H1 (cell line): Measurements from ENCODE around the gene ZFAND3. TPM values are rescaled to one million over a fixed set of nuclear protein-coding genes. Genes with fewer than 3 reads are reported as not detected.

Source experiments
- CTCF ChIA-PET: fragments of 300-600 bp; sonication (Branson Sonifier 250); formaldehyde crosslinking; loops from one replicate; lab custom pipeline; 2021; ENCODE audit not compliant: partially characterized antibody; lab: Charles Lee
- POLR2A ChIA-PET: fragments of 300-600 bp; sonication (Branson Sonifier 250); formaldehyde crosslinking; loops from one replicate; lab custom pipeline; 2021; ENCODE audit warnings: inconsistent platforms; ENCODE audit not compliant: partially characterized antibody; lab: Charles Lee
- DNase-seq, 2 experiments: peaks; one replicate each; pipeline versions ENCODE4 v3.0.0 to v3.0.0-alpha.2; 2010 to 2022; ENCODE audit warnings: low spot score in 2 of 2, low read depth in 1 of 2, mixed read lengths in 1 of 2
- FAIRE-seq: peaks from 2 replicates; lab custom pipeline; 2011; peaks lifted over from hg19 to GRCh38; lab: Jason Lieb, UNC
- H2AFZ ChIP-seq: 2 replicates; pipeline ENCODE4 v1.8.1; 2012; ENCODE audit warnings: low read length, inconsistent platforms
- H2AK5ac ChIP-seq: 2 replicates; pipeline ENCODE4 v1.6.1; 2013; ENCODE audit warnings: low read depth, low read length
- H2BK120ac ChIP-seq: replicated peaks from 2 replicates; pipeline ENCODE3; 2013; ENCODE audit warnings: low read depth, low read length, inconsistent platforms
- H2BK12ac ChIP-seq: 2 replicates; pipeline ENCODE4 v1.6.1; 2013; ENCODE audit warnings: low read depth, low read length
- H2BK15ac ChIP-seq: 2 replicates; pipeline ENCODE4 v1.6.1; 2013; ENCODE audit warnings: low read length
- H2BK20ac ChIP-seq: 2 replicates; pipeline ENCODE4 v1.6.1; 2013; ENCODE audit warnings: low read length
- H2BK5ac ChIP-seq: 2 replicates; pipeline ENCODE4 v1.6.1; 2013; ENCODE audit warnings: low read depth, low read length
- H3K14ac ChIP-seq: 2 replicates; pipeline ENCODE4 v1.6.1; 2013; ENCODE audit warnings: inconsistent platforms; ENCODE audit not compliant: insufficient read length
- H3K18ac ChIP-seq: 2 replicates; pipeline ENCODE4 v1.6.1; 2013; ENCODE audit warnings: low read length; ENCODE audit errors: extremely low read depth
- H3K23ac ChIP-seq: 2 replicates; pipeline ENCODE4 v1.6.1; 2013; ENCODE audit warnings: inconsistent platforms; ENCODE audit not compliant: insufficient read length
- H3K23me2 ChIP-seq: 2 replicates; pipeline ENCODE4 v1.6.1; 2013; ENCODE audit warnings: low read depth, low read length
- H3K27ac ChIP-seq: 2 replicates; pipeline ENCODE4 v1.6.1; 2011; ENCODE audit warnings: low read depth, low read length, inconsistent platforms
- H3K27me3 ChIP-seq, 4 experiments: replicated peaks in 1 of 4; 1 replicate in 1 of 4; 2 replicates in 3 of 4; pipeline versions ENCODE4 v1.6.1 to v1.8.1; 2011 to 2013; ENCODE audit warnings: low read length in 3 of 4, mild to moderate bottlenecking in 3 of 4, inconsistent platforms in 2 of 4, mixed read lengths in 2 of 4, moderate library complexity in 1 of 4; ENCODE audit not compliant: control insufficient read depth in 3 of 4, insufficient read depth in 3 of 4; ENCODE audit errors: extremely low read depth in 1 of 4
- H3K36me3 ChIP-seq, 4 experiments: 2 replicates each; pipeline versions ENCODE4 v1.6.1 to v1.8.1; 2011 to 2013; ENCODE audit warnings: mild to moderate bottlenecking in 4 of 4, low read length in 3 of 4, moderate library complexity in 2 of 4, control low read depth in 1 of 4, inconsistent platforms in 1 of 4; ENCODE audit not compliant: insufficient read depth in 4 of 4, control insufficient read depth in 2 of 4
- H3K4ac ChIP-seq: replicated peaks from 2 replicates; pipeline ENCODE3; 2013; ENCODE audit warnings: low read length, low read depth, mixed read lengths, inconsistent platforms; ENCODE audit not compliant: insufficient read length
- H3K4me1 ChIP-seq, 4 experiments: replicated peaks in 1 of 4; 1 replicate in 1 of 4; 2 replicates in 3 of 4; pipeline versions ENCODE4 v1.6.1 to v1.8.1; 2011 to 2013; ENCODE audit warnings: low read length in 3 of 4, inconsistent platforms in 2 of 4, mixed read lengths in 1 of 4; ENCODE audit not compliant: insufficient read depth in 4 of 4, control insufficient read depth in 3 of 4
- H3K4me2 ChIP-seq, 2 experiments: 2 replicates each; pipeline versions ENCODE4 v1.6.1 to v1.8.1; 2011 to 2013; ENCODE audit warnings: low read depth in 2 of 2, low read length in 2 of 2, control low read depth in 1 of 2, inconsistent platforms in 1 of 2, mild to moderate bottlenecking in 1 of 2; ENCODE audit not compliant: insufficient read depth in 1 of 2
- H3K4me3 ChIP-seq, 4 experiments: fragments of 200-600, 300-600 bp in 1 of 4; sonication (generic), shearing (Covaris generic), sonication (Bioruptor Twin) in 1 of 4; 2 replicates each; pipeline versions ENCODE4 v1.5.1 to v1.8.1; 2011 to 2016; ENCODE audit warnings: low read length in 4 of 4, low read depth in 3 of 4, control low read depth in 2 of 4, inconsistent platforms in 2 of 4, mild to moderate bottlenecking in 2 of 4, mixed read lengths in 1 of 4, moderate library complexity in 1 of 4; ENCODE audit not compliant: insufficient read depth in 2 of 4; ENCODE audit errors: extremely low read depth in 1 of 4
- H3K56ac ChIP-seq: replicated peaks from 2 replicates; pipeline ENCODE3; 2013; ENCODE audit warnings: low read depth, mild to moderate bottlenecking, mixed read lengths, low read length, inconsistent platforms; ENCODE audit not compliant: insufficient read length
- H3K79me1 ChIP-seq: 2 replicates; pipeline ENCODE4 v1.6.1; 2013; ENCODE audit warnings: low read depth, low read length, control low read depth
- H3K79me2 ChIP-seq, 2 experiments: 2 replicates each; pipeline versions ENCODE4 v1.6.1 to v1.8.1; 2012 to 2013; ENCODE audit warnings: low read length in 2 of 2, mild to moderate bottlenecking in 2 of 2, inconsistent platforms in 1 of 2; ENCODE audit not compliant: insufficient read depth in 2 of 2, control insufficient read depth in 1 of 2
- H3K9ac ChIP-seq, 4 experiments: replicated peaks in 1 of 4; 1 replicate in 1 of 4; 2 replicates in 3 of 4; pipeline versions ENCODE4 v1.6.1 to v1.8.1; 2011 to 2013; ENCODE audit warnings: low read depth in 3 of 4, low read length in 3 of 4, control low read depth in 2 of 4, mild to moderate bottlenecking in 2 of 4, moderate library complexity in 2 of 4, inconsistent platforms in 1 of 4; ENCODE audit errors: extremely low read depth in 1 of 4
- H3K9me3 ChIP-seq, 2 experiments: 2 replicates each; pipeline versions ENCODE4 v1.6.1 to v1.8.1; 2012 to 2013; ENCODE audit warnings: mild to moderate bottlenecking in 2 of 2, moderate library complexity in 2 of 2, control low read depth in 1 of 2, inconsistent platforms in 1 of 2, low read depth in 1 of 2, low read length in 1 of 2, mixed read lengths in 1 of 2; ENCODE audit not compliant: insufficient read depth in 2 of 2
- H4K20me1 ChIP-seq, 2 experiments: replicated peaks in 1 of 2; 2 replicates each; pipeline versions ENCODE3 to v1.8.1; 2011 to 2013; ENCODE audit warnings: inconsistent platforms in 2 of 2, low read length in 2 of 2, mild to moderate bottlenecking in 1 of 2; ENCODE audit not compliant: insufficient read depth in 2 of 2, control insufficient read depth in 1 of 2
- H4K5ac ChIP-seq: 2 replicates; pipeline ENCODE4 v1.6.1; 2013; ENCODE audit warnings: low read length, low read depth, mixed read lengths, inconsistent platforms; ENCODE audit not compliant: insufficient read length
- H4K8ac ChIP-seq: 2 replicates; pipeline ENCODE4 v1.8.0; 2013; ENCODE audit warnings: mild to moderate bottlenecking, moderate library complexity, low read length, inconsistent platforms; ENCODE audit not compliant: insufficient read depth; ENCODE audit errors: extremely low read depth
- H4K91ac ChIP-seq: replicated peaks from 2 replicates; pipeline ENCODE3; 2013; ENCODE audit warnings: low read length, mixed read lengths, inconsistent platforms; ENCODE audit not compliant: insufficient read length
- CTCF ChIP-seq, 3 experiments: IDR thresholded peaks; 1 replicate in 2 of 3; 2 replicates in 1 of 3; pipeline versions ENCODE4 v1.5.1 to v1.6.1; 2011; ENCODE audit warnings: low read length in 3 of 3, mild to moderate bottlenecking in 3 of 3, inconsistent platforms in 2 of 3, low read depth in 1 of 3, moderate library complexity in 1 of 3; ENCODE audit not compliant: insufficient read depth in 1 of 3; ENCODE audit errors: control extremely low read depth in 1 of 3
- FOSL1 ChIP-seq: IDR thresholded peaks from 2 replicates; pipeline ENCODE4 v1.6.1; 2011; ENCODE audit warnings: mild to moderate bottlenecking, low read depth, low read length, moderate library complexity; ENCODE audit not compliant: insufficient read depth
- GABPA ChIP-seq: IDR thresholded peaks from 2 replicates; pipeline ENCODE4 v1.6.1; 2011; ENCODE audit warnings: mild to moderate bottlenecking, low read length, moderate library complexity, borderline replicate concordance; ENCODE audit not compliant: insufficient read depth
- POLR2A ChIP-seq, 2 experiments: IDR thresholded peaks; 1 replicate in 1 of 2; 2 replicates in 1 of 2; pipeline ENCODE4 v1.6.1; 2011; ENCODE audit warnings: low read depth in 2 of 2, low read length in 2 of 2, mild to moderate bottlenecking in 2 of 2; ENCODE audit errors: control extremely low read depth in 1 of 2
- RAD21 ChIP-seq, 2 experiments: IDR thresholded peaks in 1 of 2; conservative IDR thresholded peaks in 1 of 2; 2 replicates each; pipeline ENCODE4 v1.6.1; 2011; ENCODE audit warnings: low read depth in 2 of 2, low read length in 2 of 2, improper control_type of control experiment in 1 of 2, inconsistent platforms in 1 of 2, mild to moderate bottlenecking in 1 of 2, moderate library complexity in 1 of 2
- WGBS, 2 experiments: shearing (Covaris generic) in 1 of 2; methylation state at CpG; one replicate each; pipeline versions ENCODE4 v1.1.6 to v1.1.7; 2013 to 2015; ENCODE audit warnings: low lambda C conversion rate in 2 of 2, mixed read lengths in 2 of 2, inconsistent platforms in 1 of 2, low coverage in 1 of 2, missing lambda C conversion rate in 1 of 2; ENCODE audit not compliant: insufficient replicate concordance in 2 of 2, insufficient coverage in 1 of 2, insufficient read length in 1 of 2; ENCODE audit errors: extremely low coverage in 1 of 2, missing lambda C conversion rate in 1 of 2; 5-methylcytosine and 5-hydroxymethylcytosine counted together
- polyA plus RNA-seq, 7 experiments: library from polyadenylated mRNA; depleted of rRNA in 3 of 7; stranded (reverse) in 5 of 7; unstranded in 2 of 7; fragments of >200 nt in 5 of 7; fragments of 200-250 nt in 2 of 7; gene quantifications; 1 replicate in 5 of 7; 2 replicates in 1 of 7; 4 replicates in 1 of 7; pipeline versions ENCODE4 v1.2.1 to v1.2.3, GENCODE V29; 2011 to 2013; ENCODE audit warnings: missing spikeins in 2 of 7, mixed read lengths in 2 of 7
- total RNA-seq: library from RNA; stranded (reverse); fragmentation: NEBNext Ultra II Directional; extraction: Animal tissue kit (Norgen Biotek cat#: 25700); gene quantifications from 2 replicates; pipeline ENCODE4 v1.2.1, GENCODE V29; 2021

The ZFAND3 gene
- total and polyA plus RNA-seq, 2 of the 8 experiments (the other 6 are each of a cell fraction or from before 2014, with no cell fraction given) = 13.0 to 51.3 TPM

- TF ChIP-seq GABPA (no peak), RAD21 (IDR thresholded peaks at IDR 0.05 in 1 of 2, conservative IDR thresholded peaks at IDR 0.05 in 1 of 2; ENCODE audit: low read depth in 2 of 2, low read length in 2 of 2) (peak in 1 of 2 experiments; percentile 20; a peak in 2 of 4 replicates), CTCF (IDR thresholded peaks at IDR 0.05; ENCODE audit: control extremely low read depth in 1 of 3, insufficient read depth in 1 of 3, low read depth in 1 of 3, low read length in 3 of 3) (peak in 1 of 3 experiments; percentile 45; a peak in 1 of 4 replicates), POLR2A (IDR thresholded peaks at IDR 0.05; ENCODE audit: control extremely low read depth in 1 of 2, low read depth in 2 of 2, low read length in 2 of 2) (no peak), FOSL1 (no peak)
- H3K9me3 ChIP-seq = no peaks in the 10 kb centered on the region
- no peak overlapping the region for H2BK12ac ChIP-seq
- peaks cover 11 to 19% of the 10 kb centered on the region in 2 experiments for H4K20me1 ChIP-seq
- CTCF ChIA-PET = interaction anchor here (0.7 to 2.4 kb wide), 9 partner anchors 13 to 152 kb away, joined by 3 to 13 read pairs (median 3); no protein-coding TSS in a partner anchor
- POLR2A ChIA-PET = interaction anchor here (0.6 to 2.3 kb wide), 3 partner anchors 32 to 42 kb away, joined by 4 to 8 read pairs (median 4); no protein-coding TSS in a partner anchor
- DNase-seq (no peak), FAIRE-seq (no peak)
- no peak overlapping the region for H2BK5ac ChIP-seq
- H3K27me3 ChIP-seq = no peaks in the 10 kb centered on the region
- no peak overlapping the region for H3K23ac ChIP-seq
- no peak overlapping the region for H2BK15ac ChIP-seq
- H3K79me1 ChIP-seq = peaks cover 7% of the 10 kb centered on the region
- no peaks in the 10 kb centered on the region for H3K23me2 ChIP-seq
- H2AK5ac ChIP-seq = no peak overlapping the region
- H3K79me2 ChIP-seq = peaks cover under 1 to 83% of the 10 kb centered on the region in 2 experiments; a peak in 3 of 4 replicates
- no peaks in the 10 kb centered on the region for H3K4me1 ChIP-seq
- no peak overlapping the region for H3K18ac ChIP-seq
- H4K8ac ChIP-seq = no peak overlapping the region
- WGBS, 2 experiments = 67% methylated on average over 1 of the region's 1 CpG; no CpG with 5 or more reads in 1 of the 2 experiments
- no peak overlapping the region for H4K91ac ChIP-seq
- H3K14ac ChIP-seq = no peak overlapping the region
- no peak overlapping the region for H2AFZ ChIP-seq
- H2BK120ac ChIP-seq = no peak overlapping the region
- H3K36me3 ChIP-seq = no peaks in the 10 kb centered on the region; a peak in 1 of 8 replicates
- no peak overlapping the region for H3K27ac ChIP-seq
- H3K9ac ChIP-seq = no peak overlapping the region
- no peak overlapping the region for H2BK20ac ChIP-seq
- H3K56ac ChIP-seq = no peak overlapping the region
- no peak overlapping the region for H4K5ac ChIP-seq
- H3K4me2 ChIP-seq = no peak overlapping the region
- no peak overlapping the region for H3K4ac ChIP-seq
- H3K4me3 ChIP-seq = no peak overlapping the region
These were observed 40.8 kb downstream of the ZFAND3 start for GRCh38 chr6:37860226-37860839.
